LNCaP clone FGC (cell line): ENCODE measurements around the gene SHROOM3.
"Not testable (repeated sequence)": the region's sequence is repeated elsewhere in the genome, so short reads cannot be mapped to it uniquely, and the experiment has no call there.

Source experiments
- DNase-seq: peaks from one replicate; pipeline ENCODE4 v3.0.0-alpha.2; 2011; ENCODE audit warnings: low read depth
- H3K4me3 ChIP-seq: 2 replicates; pipeline ENCODE4 v1.5.1; 2011; ENCODE audit warnings: mild to moderate bottlenecking, low read depth, low read length, control low read depth
- TF ChIP-seq, protein P1 (sequence below): IDR thresholded peaks from 2 replicates; pipeline ENCODE4 v1.5.1; 2012; ENCODE audit warnings: mild to moderate bottlenecking; ENCODE audit not compliant: control insufficient read depth, insufficient read depth; ENCODE audit errors: extremely low read depth

Gene SHROOM3

DNA sequence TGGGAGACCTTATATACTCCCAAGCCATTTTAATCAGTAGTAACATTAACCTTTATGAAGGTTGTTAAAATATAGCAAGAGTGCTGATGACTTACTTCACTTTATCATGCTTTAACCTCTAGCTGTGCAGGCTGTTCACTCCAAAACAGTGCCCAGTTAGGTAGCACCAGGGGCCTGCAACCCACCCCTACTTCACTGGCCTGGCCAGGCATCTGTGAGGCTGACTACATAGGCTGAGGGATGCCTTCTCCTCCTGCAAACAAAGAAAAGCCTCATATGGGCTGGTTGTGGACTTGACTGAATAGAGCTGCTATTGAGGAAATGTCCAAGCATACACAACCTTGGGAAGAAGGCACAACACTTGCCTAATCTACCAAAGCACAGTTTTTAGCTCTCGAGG lies 172.8 kb downstream of the SHROOM3 start:
- TF ChIP-seq, protein P1, sequence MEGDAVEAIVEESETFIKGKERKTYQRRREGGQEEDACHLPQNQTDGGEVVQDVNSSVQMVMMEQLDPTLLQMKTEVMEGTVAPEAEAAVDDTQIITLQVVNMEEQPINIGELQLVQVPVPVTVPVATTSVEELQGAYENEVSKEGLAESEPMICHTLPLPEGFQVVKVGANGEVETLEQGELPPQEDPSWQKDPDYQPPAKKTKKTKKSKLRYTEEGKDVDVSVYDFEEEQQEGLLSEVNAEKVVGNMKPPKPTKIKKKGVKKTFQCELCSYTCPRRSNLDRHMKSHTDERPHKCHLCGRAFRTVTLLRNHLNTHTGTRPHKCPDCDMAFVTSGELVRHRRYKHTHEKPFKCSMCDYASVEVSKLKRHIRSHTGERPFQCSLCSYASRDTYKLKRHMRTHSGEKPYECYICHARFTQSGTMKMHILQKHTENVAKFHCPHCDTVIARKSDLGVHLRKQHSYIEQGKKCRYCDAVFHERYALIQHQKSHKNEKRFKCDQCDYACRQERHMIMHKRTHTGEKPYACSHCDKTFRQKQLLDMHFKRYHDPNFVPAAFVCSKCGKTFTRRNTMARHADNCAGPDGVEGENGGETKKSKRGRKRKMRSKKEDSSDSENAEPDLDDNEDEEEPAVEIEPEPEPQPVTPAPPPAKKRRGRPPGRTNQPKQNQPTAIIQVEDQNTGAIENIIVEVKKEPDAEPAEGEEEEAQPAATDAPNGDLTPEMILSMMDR = no peak
- H3K4me3 ChIP-seq = no peak overlapping the region
- no peak for DNase-seq

DNA sequence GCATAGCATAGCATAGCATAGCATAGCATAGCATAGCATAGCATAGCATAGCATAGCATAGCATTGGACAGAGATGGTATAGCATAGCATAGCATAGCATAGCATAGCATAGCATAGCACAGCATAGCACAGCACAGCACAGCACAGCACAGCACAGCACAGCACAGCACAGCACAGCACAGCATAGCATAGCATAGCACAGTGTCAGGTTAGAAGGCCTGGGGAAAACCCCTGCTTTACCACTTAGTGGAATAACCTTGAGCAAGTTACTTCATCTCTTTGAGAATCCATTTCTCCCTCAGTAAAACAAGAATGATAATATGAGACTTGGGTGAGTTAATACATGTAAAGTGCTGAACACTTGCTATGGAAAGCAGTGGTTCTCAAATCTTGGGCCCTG lies 173.5 kb downstream of the SHROOM3 start:
- H3K4me3 ChIP-seq, DNase-seq: not testable (repeated sequence)

DNA sequence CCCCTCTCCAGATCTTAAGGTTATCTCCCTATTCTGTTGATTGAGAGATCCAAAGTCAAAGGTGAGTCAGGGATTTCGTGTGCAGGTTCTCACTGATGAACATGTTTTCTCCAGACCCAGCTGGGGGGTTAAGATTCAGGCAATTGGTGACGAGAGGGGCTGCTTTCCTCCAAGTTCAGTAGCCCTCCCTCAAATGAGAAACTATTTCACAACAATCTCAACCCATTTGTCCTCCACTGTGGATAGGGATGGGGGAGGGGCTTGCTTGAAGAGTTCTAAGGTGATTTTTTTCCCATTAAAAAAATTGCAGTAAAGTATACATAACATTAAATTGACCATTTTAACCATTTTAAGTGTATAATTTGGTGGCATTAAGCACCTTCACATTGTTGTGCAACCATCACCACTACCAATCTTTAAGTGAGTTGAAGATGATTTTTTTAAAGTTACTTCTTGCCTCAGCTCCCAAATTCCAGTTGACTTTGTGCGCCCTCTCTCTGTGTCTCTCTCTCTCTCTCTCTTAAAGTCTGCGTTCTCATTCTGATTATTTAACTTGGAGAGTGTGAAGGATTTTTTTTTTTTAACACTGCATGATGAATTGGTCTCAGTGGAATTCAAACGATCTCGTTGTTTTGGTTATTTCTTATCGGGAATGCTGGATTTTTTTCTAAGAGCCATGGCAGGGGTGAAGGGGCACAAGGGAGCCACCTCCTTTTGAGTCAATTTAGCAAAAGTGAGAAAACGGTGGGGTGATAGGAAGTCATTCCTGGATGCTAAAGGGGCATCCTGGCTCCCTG lies 175.9 kb downstream of the SHROOM3 start:
- no peak for DNase-seq
- TF ChIP-seq, protein P1 = no peak
- peak overlapping the region; percentile 9; the same call in 1 of the 2 replicates for H3K4me3 ChIP-seq

DNA sequence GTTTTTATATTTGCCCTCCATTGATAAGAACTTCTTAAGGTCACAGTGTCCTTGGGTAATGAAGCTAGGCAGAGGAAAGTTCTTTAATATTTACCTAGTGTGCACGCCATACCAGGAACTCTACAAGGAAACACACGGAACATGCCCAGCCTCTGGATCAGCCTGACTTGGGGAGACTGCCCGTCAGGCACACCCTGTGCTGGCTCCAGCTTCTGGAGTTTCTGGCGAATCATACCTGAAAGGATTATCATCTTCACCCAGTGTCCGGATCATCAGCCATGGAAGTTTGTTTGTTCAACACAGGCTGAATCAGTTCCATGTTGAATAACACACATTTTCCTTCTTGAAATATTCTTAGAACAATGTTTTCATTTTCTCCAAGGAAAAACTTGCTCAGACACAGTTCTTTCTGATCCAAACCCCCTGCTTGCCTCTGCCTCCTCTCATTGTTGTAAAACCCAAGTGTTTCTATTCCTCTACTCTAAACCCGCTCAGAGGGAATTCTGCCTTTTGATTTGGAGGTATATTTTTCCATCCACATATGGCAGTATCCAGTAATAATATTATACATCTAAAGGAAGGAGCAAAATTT lies 176.7 kb downstream of the SHROOM3 start:
- H3K4me3 ChIP-seq = peak overlapping the region; percentile 9; the same call in 1 of the 2 replicates
- TF ChIP-seq, protein P1 = no peak
- peak; percentile 92 for DNase-seq

DNA sequence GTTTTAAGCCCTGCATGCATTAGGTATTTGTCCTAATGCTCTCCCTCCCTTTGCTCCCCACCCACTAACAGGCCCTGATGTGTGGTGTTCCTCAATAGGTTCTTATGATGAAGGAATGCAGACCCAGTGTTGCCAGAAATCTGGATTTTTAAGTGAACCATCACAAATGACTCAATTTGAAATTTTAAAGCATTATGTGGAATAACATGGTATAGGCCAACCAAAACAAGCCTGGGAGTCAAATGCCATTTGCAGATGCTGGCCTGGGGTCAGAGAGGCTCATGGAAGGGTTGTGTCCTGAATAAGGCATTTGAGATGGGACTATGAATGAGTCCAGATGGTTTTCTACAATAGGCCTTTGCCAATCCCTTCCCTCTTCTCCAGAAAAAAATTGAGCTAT lies 179.6 kb downstream of the SHROOM3 start:
- no peak for DNase-seq
- TF ChIP-seq, protein P1 = no peak
- H3K4me3 ChIP-seq = no peak overlapping the region

DNA sequence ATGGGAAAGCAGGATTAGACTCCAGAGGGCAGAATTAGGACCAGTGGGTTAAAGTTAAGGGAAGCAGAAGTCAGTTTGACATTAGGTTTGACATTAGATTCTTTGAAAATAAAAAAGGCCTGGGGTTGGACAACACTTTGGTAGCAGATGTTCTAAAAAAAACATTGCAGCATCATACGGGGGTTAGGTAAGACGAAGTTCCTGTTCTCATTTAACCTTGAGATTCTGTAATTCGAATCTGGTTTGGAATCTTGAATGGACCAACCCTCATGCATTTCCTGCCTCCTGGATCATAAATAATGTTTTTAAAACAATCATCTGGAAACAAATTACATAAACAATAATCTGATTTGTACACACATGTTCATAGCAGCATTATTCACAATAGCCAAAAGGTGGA lies 181.0 kb downstream of the SHROOM3 start:
- TF ChIP-seq, protein P1 = no peak
- H3K4me3 ChIP-seq = no peak overlapping the region
- DNase-seq = no peak

DNA sequence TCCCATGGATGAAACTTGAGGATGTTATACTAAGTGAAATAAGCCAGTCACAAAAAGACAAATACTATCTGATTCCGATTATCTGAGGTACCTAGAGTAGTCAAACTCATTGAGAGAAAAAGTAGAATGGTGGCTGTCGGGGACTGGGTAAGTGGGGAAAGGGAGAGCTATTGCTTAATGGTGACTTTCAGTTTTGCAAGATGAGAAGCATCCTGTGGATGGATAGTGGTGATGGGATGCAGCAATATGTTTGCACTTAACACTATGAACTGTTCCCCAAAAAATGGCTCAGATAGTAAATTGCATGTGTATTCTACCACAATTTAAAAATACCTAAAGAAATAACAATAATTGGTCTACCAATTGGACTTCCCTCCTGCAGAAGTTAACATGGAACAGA lies 181.5 kb downstream of the SHROOM3 start:
- no peak for DNase-seq
- H3K4me3 ChIP-seq = no peak overlapping the region
- TF ChIP-seq, protein P1 = no peak
